ENCODE results near the gene RNASEH2B.

- TF ChIP-seq CTCF (IDR thresholded peaks at IDR 0.05; ENCODE audit: poor library complexity) (no peak), EZH2 (IDR thresholded peaks at IDR 0.05; ENCODE audit: borderline replicate concordance) (no peak), EZH2phosphoT487 (IDR thresholded peaks at IDR 0.05; ENCODE audit: low read depth, severe bottlenecking, unreplicated experiment) (no peak)
Observed at GRCh38 chr13:50873467-50873866, 36.1 kb upstream of the RNASEH2B start.
